T-cell (primary cell): ENCODE data around the gene OR51S1. TPM values are rescaled to one million over a fixed set of nuclear protein-coding genes. Genes with fewer than 3 reads are reported as not detected.

ENCODE experiments used
- ATAC-seq, 4 experiments: fragments of 200-7000 bp in 3 of 4; fragments of 150-1000 bp in 1 of 4; cut with Tn5 transposase; replicated peaks in 1 of 4; 1 replicate in 3 of 4; 2 replicates in 1 of 4; pipeline ENCODE4 v1.10.0; 2021; ENCODE audit warnings: moderate library complexity in 3 of 4, mild to moderate bottlenecking in 2 of 4, moderate number of reproducible peaks in 1 of 4
- CTCF ChIA-PET, 2 donors: fragments of 300-600 bp; sonication (Branson Sonifier 250); formaldehyde crosslinking; loops; one replicate each; lab custom pipeline; 2022; ENCODE audit warnings: antibody characterized with exemption in 2 of 2; lab: Charles Lee
- POLR2A ChIA-PET, 2 donors: fragments of 300-600 bp; sonication (Branson Sonifier 250); formaldehyde crosslinking; loops; one replicate each; lab custom pipeline; 2022; ENCODE audit warnings: antibody characterized with exemption in 2 of 2; lab: Charles Lee
- DNase-seq, 35 experiments: peaks; one replicate each; pipeline versions ENCODE4 v3.0.0 to v3.0.0-alpha.2; 2013 to 2023
- H3K27ac ChIP-seq: one replicate; pipeline ENCODE4 v1.5.1; 2013; ENCODE audit warnings: low read length
- H3K27me3 ChIP-seq, 2 experiments: replicated peaks in 1 of 2; 1 replicate in 1 of 2; 2 replicates in 1 of 2; pipeline versions ENCODE4 v1.6.1 to v1.7.0; 2013; ENCODE audit warnings: low read length in 1 of 2, mixed read lengths in 1 of 2; ENCODE audit not compliant: control insufficient read depth in 2 of 2, insufficient read depth in 2 of 2; ENCODE audit errors: extremely low read depth in 1 of 2
- H3K36me3 ChIP-seq, 2 donors: 1 replicate in 1 of 2; 2 replicates in 1 of 2; pipeline versions ENCODE4 v1.6.1 to v1.7.0; 2013; ENCODE audit warnings: low read length in 1 of 2; ENCODE audit not compliant: control insufficient read depth in 2 of 2, insufficient read depth in 1 of 2; ENCODE audit errors: extremely low read depth in 1 of 2
- H3K4me1 ChIP-seq, 2 experiments: 1 replicate in 1 of 2; 2 replicates in 1 of 2; pipeline versions ENCODE4 v1.6.1 to v1.7.0; 2013; ENCODE audit warnings: low read length in 2 of 2, mixed read lengths in 1 of 2; ENCODE audit not compliant: insufficient read depth in 2 of 2, control insufficient read depth in 1 of 2; ENCODE audit errors: extremely low read depth in 1 of 2
- H3K4me3 ChIP-seq, 2 donors: 1 replicate in 1 of 2; 2 replicates in 1 of 2; pipeline versions ENCODE4 v1.5.1 to v1.7.0; 2013; ENCODE audit warnings: mild to moderate bottlenecking in 2 of 2, low read length in 1 of 2, moderate library complexity in 1 of 2; ENCODE audit not compliant: control insufficient read depth in 1 of 2; ENCODE audit errors: extremely low read depth in 1 of 2
- H3K9me3 ChIP-seq: 2 replicates; pipeline ENCODE4 v1.7.0; 2013
- H3K27ac Mint-ChIP-seq, 2 donors: one replicate each; pipeline ENCODE4 v1.8.0; 2020 to 2021; ENCODE audit warnings: mild to moderate bottlenecking in 2 of 2, mixed read lengths in 2 of 2
- H3K27me3 Mint-ChIP-seq, 2 donors: one replicate each; pipeline ENCODE4 v1.8.0; 2021 to 2022; ENCODE audit warnings: mixed read lengths in 2 of 2
- H3K36me3 Mint-ChIP-seq: one replicate; pipeline ENCODE4 v1.8.0; 2021; ENCODE audit warnings: mixed read lengths
- H3K4me1 Mint-ChIP-seq, 3 donors: one replicate each; pipeline ENCODE4 v1.8.0; 2020 to 2022; ENCODE audit warnings: mixed read lengths in 3 of 3, mild to moderate bottlenecking in 1 of 3
- H3K4me3 Mint-ChIP-seq, 3 donors: one replicate each; pipeline ENCODE4 v1.8.0; 2020 to 2022; ENCODE audit warnings: mild to moderate bottlenecking in 3 of 3, mixed read lengths in 3 of 3, moderate library complexity in 3 of 3
- H3K9me3 Mint-ChIP-seq, 3 donors: one replicate each; pipeline ENCODE4 v1.8.0; 2020 to 2022; ENCODE audit warnings: mixed read lengths in 3 of 3
- WGBS: methylation state at CpG from one replicate; pipeline ENCODE4 v1.1.5; 2013; ENCODE audit warnings: missing lambda C conversion rate; ENCODE audit not compliant: insufficient coverage; 5-methylcytosine and 5-hydroxymethylcytosine counted together
- total RNA-seq, 35 experiments: library from RNA in 6 of 35; stranded (reverse) in 6 of 35; fragments of 120-200 nt in 1 of 35; gene quantifications; one replicate each; pipeline versions ENCODE4 v1.2.1 to v1.2.4 and lab custom pipeline; 2013 to 2026

OR51S1 gene
- total RNA-seq, 5 donors from 2014 or later (not counting 1 experiment from before 2014, with no cell fraction given) = not detected

DNA sequence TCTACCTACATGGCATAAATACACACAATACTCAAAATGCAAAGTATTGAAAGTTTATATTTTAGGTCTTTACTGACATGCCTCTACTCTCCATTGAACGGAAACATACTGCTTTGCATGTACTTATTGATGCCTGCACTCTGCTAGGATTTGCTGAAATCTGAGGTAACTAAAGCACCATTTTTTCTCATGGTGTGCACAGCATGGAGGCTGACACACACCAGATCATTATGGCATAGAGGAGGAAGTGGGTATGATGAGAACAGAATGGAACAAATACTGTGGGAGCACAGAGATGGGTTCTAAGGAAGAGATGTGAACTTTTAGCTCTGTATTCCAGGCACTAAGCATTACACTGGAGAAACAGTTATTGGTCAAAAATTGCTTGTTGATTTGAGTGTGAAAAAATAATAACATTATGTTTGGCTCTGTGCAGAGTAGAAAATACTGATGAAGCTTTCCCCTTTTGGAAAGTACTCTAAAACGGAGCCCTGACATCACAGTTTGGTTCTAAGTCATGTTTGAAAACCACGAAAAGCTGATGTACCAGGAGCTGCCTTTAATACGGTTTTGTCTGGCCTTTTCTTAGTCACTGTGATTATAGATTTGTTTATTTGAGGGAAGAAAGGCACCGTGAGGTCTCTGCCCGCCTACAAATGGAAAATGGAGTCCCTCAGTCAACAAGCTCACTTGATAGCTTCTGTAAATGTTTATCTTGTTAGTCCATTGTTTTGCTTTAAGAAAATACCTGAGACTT lies 50.4 kb downstream of the OR51S1 start:
- CTCF ChIA-PET = no interaction called here
- H3K4me1 ChIP-seq = no peaks in the 10 kb centered on the region
- no peaks in the 10 kb centered on the region for H3K9me3 ChIP-seq
- no peak overlapping the region for H3K4me3 ChIP-seq
- POLR2A ChIA-PET = no interaction called here
- no peak overlapping the region for H3K27ac ChIP-seq
- H3K36me3 ChIP-seq = no peaks in the 10 kb centered on the region
- Mint-ChIP-seq H3K27ac (no peak overlapping the region), H3K27me3 (peaks cover 2 to 6% of the 10 kb centered on the region in 2 donors), H3K4me3 (no peak overlapping the region), H3K4me1 (no peaks in the 10 kb centered on the region), H3K36me3 (no peaks in the 10 kb centered on the region), H3K9me3 (peaks cover 0 to 5% (median 0%) of the 10 kb centered on the region in 3 donors)
- H3K27me3 ChIP-seq = peaks cover 0 to 5% of the 10 kb centered on the region in 2 experiments
- DNase-seq (no peak), ATAC-seq (no peak)
- WGBS = 63% methylated on average over 3 of the region's 6 CpGs

Other genes with a start within 250 kb of the OR51S1 start
- 10 to 100 TPM in 3 of 5 donors, 1 to 10 TPM in 2; 7.6 to 22.0 (median 17.4) TPM for gene TRIM68, start 241.0 kb downstream of the OR51S1 start, total RNA-seq
- not detected for gene OR51D1, start 211.7 kb downstream of the OR51S1 start, total RNA-seq
- gene OR51E1, start 205.2 kb downstream of the OR51S1 start, total RNA-seq = not detected
- gene OR51E2, start 151.4 kb downstream of the OR51S1 start, total RNA-seq = not detected
- gene MMP26, start 144.4 kb downstream of the OR51S1 start, total RNA-seq = not detected
- not detected for gene OR51F1, start 79.3 kb downstream of the OR51S1 start, total RNA-seq
- gene OR52R1, start 44.8 kb downstream of the OR51S1 start, total RNA-seq = not detected
- gene OR51F2, start 27.9 kb downstream of the OR51S1 start, total RNA-seq = not detected
- not detected for gene OR51T1, start 32.7 kb upstream of the OR51S1 start, total RNA-seq
- not detected for gene OR51A7, start 54.6 kb upstream of the OR51S1 start, total RNA-seq
- gene OR51G2, start 70.1 kb upstream of the OR51S1 start, total RNA-seq = not detected
- not detected for gene OR51G1, start 75.1 kb upstream of the OR51S1 start, total RNA-seq
- gene OR51A4, start 98.4 kb upstream of the OR51S1 start, total RNA-seq = not detected
- gene OR51A2, start 106.5 kb upstream of the OR51S1 start, total RNA-seq = not detected
- gene OR51L1, start 145.6 kb upstream of the OR51S1 start, total RNA-seq = not detected
- not detected for gene OR52J3, start 197.3 kb upstream of the OR51S1 start, total RNA-seq
- not detected for gene OR52E2, start 210.4 kb upstream of the OR51S1 start, total RNA-seq
- gene OR52E1, start 220.4 kb upstream of the OR51S1 start, total RNA-seq = not detected